MM.1S (cell line): Measurements from ENCODE around the gene PNPLA7.

Experiments used
- CTCF ChIP-seq: fragments of 300-600 bp; sonication (generic); IDR thresholded peaks from 2 replicates; pipeline ENCODE4 v1.5.1; 2016; ENCODE audit warnings: antibody characterized with exemption, low read length, mixed read lengths
- EZH2 ChIP-seq: fragments of 300-600 bp; sonication (generic); optimal IDR thresholded peaks from 2 replicates; pipeline ENCODE3; 2017; ENCODE audit warnings: low read depth, mild to moderate bottlenecking, antibody characterized with exemption, low read length, mixed read lengths
- EZH2phosphoT487 ChIP-seq: fragments of 300-600 bp; sonication (generic); IDR thresholded peaks from 2 replicates; pipeline ENCODE4 v1.6.1; 2018; ENCODE audit warnings: antibody characterized with exemption, low read length

- TF ChIP-seq EZH2phosphoT487 (no peak), CTCF (no peak), EZH2 (no peak)
Observed at GRCh38 chr9:137486141-137486490, 64.1 kb downstream of the PNPLA7 start.
